HG03460 (cell line): ENCODE measurements around the gene NRG3.

Source experiments
- ATAC-seq: cut with Tn5 transposase; IDR thresholded peaks from one replicate; pipeline ENCODE4 v1.9.1; 2021; ENCODE audit not compliant: unreplicated experiment

Gene NRG3

DNA sequence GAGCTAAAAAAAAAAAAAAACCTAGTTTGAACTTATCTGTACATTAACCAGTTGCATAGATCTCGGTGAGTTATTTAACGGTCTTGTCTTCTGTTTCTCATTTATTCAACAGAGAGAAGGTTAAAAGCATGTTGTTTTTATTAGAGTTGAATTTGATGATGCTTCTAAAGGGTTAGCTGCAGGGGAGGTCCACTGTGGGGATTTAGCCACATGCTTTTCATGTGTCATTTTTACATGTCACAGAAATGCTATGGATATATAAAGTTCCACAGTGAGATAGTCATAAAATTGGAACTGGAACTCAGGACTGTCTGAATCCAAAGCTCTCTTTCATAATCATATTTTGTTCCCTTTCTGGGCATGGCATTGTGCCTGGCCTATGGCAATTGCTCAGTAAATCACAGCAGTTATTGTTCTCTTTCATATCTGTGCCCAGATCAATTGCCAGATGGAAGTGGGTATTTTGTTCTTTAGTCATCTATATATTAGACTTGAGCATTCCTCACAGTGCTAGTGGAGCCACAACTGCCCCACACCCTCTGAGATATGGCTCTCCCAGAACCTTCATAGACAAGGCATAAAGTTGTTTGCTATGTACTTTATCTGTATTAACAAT, 578.8 kb downstream of the NRG3 start:
- no peak for ATAC-seq

GRCh38 chr10:82462910-82463551, 588.0 kb downstream of the NRG3 start:
- ATAC-seq: no peak

GRCh38 chr10:82463614-82464013, 588.6 kb downstream of the NRG3 start:
- ATAC-seq: no peak

DNA sequence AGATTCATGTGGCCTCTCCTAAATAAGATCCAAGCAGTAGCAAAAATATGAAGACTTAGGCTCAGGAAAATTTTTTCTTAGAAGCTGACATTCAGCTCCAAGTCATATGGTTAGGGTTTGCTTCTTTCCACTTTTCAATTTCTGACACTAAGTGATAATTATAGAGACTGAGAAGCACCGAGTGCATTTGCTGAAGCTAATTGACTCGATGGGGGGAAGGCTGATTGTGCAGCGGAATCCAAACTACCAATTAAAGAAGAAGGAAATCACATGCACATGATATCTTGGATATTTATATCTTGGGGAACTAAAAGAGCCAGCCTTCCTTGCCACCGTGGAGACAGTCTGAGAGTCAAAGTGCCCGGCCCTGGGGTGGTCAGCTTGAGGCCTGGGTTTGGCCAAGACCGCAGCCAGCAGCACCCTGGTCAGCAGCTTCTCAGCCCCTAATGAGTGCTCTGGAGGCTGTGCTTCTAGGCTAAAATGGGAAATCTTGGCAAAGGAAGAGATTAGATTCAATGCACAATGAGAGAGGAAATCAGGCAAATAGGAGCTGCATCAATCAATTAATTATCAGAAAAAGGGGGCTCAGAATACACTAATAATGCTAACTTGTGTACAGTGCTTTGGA, 589.3 kb downstream of the NRG3 start:
- no peak for ATAC-seq

GRCh38 chr10:82464966-82465365, 590.0 kb downstream of the NRG3 start:
- no peak for ATAC-seq

DNA sequence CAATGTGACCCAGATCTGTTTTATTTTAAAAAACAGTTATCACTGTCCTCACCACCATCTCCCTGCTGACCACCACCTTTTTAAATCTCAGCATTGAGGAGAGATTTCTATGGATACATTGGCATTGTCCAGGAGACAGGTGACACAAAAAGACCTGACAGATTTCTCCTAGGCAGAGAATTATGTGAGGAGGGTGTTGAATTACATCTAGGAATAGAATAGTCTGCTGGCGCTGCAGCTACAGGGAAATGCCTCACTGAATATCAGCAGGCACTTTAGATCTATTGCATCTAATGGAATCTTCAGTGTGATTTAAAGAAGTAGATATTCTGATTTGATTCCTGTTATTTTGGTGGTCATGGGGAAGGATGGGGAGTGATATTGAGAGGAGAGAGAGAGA, 593.5 kb downstream of the NRG3 start:
- ATAC-seq: no peak

GRCh38 chr10:82472406-82473335, 597.7 kb downstream of the NRG3 start:
- ATAC-seq: no peak

DNA sequence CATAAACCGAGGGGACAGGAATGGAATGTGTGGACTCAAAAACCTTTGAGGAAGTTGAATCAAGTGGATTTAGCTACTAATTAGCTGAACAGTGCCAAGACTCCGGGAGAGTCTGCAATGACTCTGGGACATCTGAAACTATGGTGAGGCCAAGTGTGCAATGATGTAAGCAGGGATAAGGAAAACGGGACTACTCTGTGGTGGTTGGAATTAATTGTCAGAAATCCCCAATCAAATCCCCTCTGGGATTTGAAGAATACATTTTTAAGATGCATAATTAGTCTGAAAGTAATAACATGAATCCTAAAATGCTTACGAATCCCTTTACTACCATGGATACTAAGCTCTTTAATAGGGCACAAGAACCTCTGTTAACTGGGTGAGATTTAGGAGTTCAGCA, 602.8 kb downstream of the NRG3 start:
- ATAC-seq: no peak

DNA sequence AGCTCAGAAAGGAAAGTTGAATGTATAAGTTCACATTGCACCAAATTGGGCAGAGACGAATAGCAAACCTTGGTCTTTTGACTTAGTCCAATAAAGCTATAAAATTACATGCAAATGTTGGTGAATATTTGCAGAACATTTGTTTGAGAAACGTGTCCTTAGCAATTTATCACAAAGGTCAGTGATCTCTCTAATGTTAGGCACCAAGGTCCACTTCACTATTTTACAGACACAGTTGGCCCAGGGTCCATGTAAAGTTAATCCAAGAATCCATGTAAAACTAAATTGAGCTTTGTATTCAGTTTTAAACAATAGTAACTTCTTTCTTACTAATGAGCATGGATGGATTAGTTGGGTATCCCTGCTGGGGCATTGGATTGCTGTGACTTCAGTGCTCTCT, 617.7 kb downstream of the NRG3 start:
- no peak for ATAC-seq

DNA sequence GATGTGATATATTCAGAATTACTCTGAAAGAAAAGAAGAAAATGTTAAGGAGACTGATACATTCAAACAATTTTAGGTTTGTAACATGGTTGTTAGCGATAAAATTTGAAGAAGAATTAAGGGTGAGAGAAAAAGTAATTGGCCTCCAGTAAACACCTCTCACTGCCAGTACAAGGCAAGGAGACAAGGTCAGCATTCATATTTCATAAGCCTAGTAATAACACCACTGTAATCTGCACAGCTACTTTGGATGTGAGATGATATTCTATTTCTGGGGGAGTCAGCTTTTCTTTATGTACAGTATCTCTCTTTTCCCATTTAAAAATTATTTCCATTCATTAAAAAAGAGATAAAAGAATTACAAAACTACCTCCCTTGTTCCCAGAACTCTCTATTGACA, 621.1 kb downstream of the NRG3 start:
- no peak for ATAC-seq

DNA sequence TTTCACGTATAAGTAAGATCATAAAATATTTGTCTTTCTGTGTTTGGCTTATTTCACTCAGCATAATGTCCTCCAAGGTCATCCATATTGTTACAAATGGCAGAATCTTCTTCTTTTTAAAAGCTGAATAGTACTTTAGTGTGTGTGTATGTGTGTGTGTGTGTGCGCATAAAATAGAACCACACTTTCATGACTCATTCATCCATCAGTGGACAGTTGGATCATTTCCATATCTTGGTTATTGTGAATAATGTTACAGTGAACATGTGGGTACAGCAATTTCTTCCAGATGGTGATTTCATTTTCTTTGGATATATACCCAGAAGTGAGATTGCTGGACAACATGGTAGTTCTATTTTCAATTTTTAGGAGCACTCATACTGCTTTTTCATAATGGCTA, 622.4 kb downstream of the NRG3 start:
- ATAC-seq: no peak

- ATAC-seq: no peak
Measured at GRCh38 chr10:82498976-82499375, 624.0 kb downstream of the NRG3 start.

DNA sequence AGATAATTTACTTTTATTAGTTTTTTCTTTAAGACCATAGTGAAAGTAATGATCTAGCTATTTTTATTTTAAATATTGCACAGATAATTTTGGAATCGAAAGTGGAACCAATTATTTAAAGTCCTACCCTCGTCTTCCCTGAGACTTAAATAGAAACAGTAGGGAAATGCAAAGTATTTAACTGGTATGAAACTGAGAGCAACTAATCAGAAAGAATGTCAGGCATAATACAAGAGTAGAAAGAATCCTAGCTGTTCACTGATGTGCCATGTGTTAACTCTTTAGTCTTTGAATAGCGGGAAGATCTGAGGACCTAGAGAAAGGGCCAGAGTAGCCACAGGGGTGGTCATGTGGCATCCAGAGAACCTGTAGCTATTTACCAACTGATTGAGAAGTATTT, 630.0 kb downstream of the NRG3 start:
- ATAC-seq: no peak

DNA sequence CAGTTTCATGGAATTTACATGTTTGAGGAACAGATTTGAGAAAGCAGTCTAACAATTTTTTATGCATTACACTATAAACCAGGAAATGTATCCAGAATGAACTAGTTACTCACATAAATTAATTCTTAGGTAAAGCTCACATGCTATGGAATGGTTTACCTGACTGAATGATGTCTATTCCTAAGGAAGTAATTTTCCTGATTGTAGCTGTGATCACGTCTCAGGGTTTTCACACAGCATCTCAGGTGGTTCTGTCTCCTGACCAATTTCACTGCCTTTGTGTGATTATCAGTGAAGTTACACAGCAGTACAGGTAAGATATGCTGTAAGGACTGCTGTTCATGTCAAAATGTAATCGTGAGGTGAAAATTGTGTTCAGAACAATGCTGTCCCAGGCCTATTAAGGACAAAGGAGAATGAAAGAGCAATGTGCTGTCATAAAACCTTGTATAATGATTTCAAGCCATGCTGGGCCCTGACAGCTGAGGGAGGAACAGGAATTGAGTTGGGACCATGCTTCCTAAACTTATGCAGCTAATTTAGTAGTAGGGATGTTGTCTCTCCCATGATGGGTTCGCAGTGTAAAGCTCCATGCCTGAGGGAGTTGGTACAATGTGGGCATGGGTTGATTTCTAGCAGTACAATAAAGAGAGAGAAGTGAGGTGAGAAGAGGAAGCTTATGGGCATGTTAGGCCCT, 631.8 kb downstream of the NRG3 start:
- ATAC-seq: no peak

DNA sequence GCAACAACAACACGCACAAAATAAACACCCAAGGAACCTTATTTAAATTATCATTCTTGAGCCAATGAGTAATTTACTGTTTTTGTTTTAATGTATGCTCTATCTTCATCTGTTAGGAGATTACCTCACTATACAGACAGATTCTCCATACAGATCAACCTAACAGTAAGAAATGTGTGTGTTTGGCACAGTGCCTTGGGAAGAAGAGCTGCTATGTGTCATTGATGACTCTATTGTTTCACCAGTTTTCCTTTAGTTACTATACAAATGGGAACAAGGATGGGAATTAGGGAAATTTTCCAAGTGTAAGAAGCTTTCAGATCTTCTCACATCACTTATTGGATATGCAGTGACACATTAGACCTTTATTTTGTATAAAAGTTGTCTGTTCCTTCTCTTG, 640.3 kb downstream of the NRG3 start:
- no peak for ATAC-seq

DNA sequence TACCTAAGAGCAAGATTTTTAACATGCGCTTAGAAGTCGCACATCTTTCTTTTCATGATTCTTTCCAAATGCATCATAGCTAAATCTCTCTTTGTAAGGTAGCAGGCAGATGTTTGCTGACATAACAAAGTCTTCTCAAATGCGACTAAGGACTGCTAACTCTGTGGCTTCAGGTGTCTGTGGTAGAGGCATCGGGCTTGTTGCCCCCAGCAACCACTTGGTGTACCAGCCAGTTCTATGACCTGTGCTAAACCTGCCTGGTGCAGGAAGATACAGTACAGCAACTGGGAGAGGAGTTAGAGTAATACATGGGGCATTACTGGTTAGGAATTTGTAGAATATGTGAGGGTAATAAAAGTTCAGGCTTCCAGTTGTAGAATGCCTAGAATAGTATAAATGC, 654.1 kb downstream of the NRG3 start:
- no peak for ATAC-seq

DNA sequence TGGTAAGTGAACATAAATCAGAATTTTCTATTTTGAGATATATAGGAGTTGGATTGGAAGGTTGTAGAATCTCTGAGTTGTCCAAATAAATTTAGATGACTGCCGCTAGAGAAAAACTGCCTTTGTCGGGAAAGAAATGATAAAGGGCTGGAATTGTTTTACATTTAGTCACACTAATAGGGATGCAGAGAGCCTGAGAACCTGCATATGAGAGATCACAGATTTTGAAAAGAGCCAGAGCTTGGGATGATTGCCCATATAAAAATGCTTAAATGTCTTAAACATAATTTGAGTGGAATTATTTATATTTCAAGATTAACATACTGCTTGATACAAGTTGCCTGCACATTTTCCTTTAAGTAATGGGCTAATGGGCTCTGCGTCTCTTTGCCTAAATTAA, 660.5 kb downstream of the NRG3 start:
- ATAC-seq: no peak

DNA sequence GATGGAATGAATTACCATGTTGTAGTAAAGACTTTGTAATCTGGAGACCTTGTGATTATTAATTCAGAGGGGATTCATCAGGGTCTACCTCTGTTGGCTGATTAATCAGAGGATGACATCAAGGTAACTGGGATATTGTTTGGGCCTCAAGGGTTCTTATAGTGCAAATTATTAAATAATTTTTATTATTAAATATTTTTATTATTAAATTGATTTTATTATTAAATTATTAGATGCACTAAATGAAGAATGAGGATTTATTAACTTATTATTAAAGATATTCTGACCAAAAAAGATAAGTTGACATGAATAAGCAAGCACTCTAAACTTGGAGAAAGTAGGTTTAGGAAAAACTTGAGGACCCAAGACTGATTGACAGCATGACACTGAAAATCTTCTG, 661.7 kb downstream of the NRG3 start:
- no peak for ATAC-seq

DNA sequence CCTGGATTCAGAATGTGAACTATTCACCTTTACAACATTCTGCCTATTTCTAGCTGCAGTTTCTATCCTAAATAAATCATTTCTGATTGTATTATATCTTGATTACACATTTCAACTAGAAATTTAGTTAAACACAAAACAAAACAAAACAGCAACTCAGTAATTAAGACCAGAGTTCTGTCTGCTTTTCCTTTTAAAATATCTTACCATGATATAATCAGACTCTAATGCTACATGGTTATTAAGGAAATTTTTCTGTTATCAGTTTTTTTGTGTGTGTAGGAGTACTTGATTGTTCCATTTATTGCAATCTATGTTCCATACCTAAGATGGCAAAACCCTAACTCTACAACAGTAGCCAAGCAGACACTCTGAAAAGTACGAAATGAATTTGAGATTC, 663.3 kb downstream of the NRG3 start:
- ATAC-seq: no peak

DNA sequence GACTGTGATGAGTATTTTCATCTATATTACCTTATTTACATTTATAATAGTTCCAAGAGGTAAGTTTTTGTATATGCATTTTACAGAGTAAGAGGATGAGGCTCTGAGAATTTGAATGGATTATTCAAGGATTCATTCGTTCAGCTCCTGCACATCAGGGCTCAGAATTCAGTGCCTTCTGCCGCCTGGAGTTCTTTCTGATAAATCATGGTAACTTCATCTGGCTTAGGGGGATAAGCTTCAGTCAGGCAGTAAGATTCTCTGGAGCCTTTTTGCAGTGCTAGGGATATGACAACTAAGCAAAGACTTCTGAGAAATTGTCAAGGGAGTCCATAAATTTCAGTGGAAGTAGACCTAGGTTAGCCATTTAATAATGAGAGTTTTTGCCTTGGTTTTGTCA, 668.6 kb downstream of the NRG3 start:
- ATAC-seq: no peak

DNA sequence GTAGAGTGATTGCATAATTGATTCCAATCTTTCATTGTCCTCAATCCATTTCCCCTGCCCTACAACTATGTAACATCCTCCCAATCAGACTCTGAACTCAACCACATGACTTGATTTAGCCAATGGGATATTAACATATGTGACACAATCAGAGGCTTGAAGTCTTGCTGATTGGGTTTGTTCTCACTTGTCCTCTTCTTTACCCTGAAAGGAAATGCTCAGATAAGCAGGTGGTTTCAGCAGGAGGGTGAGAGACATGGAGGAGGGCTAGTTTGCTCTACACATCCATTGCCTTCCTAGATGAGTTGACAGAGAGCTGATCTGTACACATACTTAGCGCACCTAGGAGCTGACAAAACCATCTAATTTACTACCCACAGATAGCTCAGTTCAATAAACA, 669.4 kb downstream of the NRG3 start:
- ATAC-seq: no peak
